CD4-positive, alpha-beta T cell treated with Interleukin-4 for 1 hour (primary cell): ENCODE data around the gene RYR2.
A peak's percentile ranks its signal among the peaks of the same experiment; 100 is the strongest.
"Not testable (repeated sequence)": the region's sequence is repeated elsewhere in the genome, so short reads cannot be mapped to it uniquely, and the experiment has no call there.

ENCODE experiments used
- DNase-seq, 2 donors: peaks; one replicate each; pipeline ENCODE4 v3.0.0-alpha.2; 2020 to 2022

RYR2 gene

DNA sequence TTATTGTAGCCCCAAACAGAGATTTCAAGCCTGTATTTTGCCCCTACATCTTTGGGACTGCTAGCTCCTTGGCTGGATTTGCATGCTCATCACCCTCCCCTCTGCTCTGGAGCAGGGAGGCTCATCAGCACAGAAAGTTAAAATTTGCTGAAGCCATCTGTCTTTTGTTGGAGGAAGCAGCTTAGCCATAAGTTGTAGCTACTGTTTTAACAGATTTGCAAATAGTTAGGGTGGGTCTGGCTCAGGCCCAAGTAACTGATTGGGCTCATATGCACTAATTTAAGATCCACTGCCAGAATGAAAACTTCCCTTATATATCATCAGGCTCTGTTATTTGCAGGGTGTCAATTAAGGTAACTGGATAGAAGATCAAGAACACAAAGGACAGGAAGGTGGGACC, 541.8 kb downstream of the RYR2 start:
- no peak for DNase-seq

DNA sequence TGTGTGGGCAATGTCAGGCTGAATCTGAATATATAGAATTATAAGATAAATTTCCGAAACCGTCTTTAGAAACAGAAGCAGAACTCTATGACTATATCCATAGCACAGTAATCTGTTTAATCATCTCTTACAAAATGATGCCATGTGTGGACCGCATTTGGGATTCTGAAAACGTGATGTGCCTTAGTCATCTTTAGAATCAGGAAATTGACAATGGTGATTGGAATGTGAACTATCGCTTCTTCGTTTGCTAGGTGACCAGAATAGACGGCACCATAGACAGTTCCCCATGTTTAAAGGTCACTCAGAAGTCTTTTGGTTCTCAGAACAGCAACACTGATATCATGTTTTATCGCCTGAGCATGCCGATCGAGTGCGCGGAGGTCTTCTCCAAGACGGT, 548.4 kb downstream of the RYR2 start:
- DNase-seq, result no peak

DNA sequence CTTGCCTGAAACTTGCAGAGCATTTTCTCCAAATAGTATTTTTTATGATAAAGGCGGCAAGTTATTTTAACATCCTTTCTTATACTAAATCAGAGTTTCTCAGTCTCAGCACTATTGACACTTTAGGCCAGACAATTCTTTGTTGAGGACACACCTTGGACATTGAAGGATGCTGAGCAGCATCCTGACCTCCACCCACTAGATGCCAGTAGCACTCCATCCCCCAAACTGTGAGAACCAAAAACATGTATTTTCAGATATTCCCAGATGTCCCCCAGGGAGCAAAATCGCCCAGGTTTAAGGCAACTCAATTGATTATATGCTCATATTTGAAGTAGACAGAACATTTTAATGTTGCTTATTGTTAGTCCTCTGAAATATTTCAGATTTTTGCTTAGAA, 549.4 kb downstream of the RYR2 start:
- no peak for DNase-seq

DNA sequence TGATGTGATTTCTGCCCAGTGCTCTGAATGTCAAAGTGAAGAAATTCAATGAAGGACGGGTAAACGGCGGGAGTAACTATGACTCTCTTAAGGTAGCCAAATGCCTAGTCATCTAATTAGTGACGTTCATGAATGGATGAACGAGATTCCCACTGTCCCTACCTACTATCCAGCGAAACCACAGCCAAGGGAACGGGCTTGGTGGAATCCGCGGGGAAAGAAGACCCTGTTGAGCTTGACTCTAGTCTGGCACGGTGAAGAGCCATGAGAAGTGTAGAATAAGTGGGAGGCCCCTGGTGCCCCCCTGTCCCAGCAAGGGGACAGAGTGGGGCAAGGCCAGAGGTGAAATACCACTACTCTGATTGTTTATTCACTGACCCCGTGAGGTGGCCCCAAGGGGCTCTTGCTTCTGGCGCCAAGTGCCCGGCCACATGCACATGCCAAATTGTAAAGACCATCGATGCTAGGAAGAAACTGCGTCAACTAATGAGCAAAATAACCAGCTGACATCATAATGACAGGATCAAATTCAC, 561.1 kb downstream of the RYR2 start:
- DNase-seq, result not testable (repeated sequence)

DNA sequence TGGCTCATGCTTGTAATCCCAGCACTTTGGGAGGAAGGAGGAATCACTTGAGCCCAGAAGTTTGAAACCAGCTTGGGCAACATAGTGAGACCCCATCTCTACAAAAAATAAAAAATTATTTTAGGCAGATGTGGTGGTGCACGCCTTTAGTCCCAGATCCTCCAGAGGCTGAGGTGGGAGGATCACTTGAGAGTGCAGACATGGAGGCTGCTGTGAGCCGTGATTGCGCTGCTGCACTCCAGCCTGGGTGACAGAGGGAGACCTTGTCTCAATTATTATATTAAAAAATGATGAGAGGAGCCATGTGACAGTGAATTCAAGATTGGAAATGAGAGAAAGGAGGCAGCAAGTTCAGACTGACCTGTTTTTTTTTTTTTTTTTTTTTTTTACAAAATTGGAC, 566.4 kb downstream of the RYR2 start:
- DNase-seq, result no peak

DNA sequence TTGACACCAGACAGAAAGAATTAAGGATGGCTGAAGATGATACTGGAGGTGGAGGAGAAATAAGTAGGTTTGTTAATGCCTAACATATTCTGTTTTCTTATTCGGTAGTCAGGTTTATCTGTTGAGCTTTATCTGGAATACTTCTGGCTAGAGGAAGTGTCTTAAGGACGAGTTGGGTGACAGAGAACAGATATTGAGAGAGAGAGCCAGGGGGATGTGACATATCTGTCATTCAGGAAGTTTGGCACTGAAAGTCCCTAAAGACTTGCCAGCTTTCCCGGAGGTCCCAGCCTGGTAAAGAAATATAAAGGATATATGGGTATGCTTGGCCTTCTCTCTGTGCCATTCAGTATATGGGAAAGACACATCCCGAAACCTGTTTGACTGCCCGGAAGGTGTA, 568.2 kb downstream of the RYR2 start:
- DNase-seq, result no peak

DNA sequence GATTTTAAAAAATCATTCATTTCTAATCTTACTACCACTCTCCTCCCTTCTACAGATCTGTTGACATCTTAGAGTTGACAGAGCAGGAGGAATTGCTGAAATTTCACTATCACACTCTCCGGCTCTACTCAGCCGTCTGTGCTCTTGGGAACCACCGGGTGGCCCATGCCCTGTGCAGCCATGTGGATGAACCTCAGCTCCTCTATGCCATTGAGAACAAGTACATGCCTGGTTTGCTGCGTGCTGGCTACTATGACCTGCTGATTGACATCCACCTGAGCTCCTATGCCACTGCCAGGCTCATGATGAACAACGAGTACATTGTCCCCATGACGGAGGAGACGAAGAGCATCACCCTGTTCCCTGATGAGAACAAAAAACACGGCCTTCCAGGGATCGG, 572.0 kb downstream of the RYR2 start:
- no peak for DNase-seq

DNA sequence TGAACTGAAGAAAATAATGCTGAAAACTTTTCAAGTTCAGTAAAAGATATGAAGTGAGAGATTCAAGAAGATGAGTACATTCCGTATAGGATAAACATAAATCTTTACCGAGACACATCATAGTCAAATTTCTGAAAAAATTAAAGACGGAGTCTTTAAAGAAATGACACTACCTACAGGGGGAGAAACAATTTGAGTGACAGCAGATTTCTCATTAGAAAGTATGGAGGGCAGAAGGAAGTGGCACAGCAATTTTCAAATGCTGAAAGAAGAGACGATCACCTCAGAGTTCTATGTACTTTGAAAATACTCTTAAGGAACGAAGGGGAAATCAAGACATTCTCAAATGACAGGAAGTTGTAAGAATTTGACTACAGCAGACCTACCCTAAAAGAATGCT, 577.6 kb downstream of the RYR2 start:
- DNase-seq, result no peak

DNA sequence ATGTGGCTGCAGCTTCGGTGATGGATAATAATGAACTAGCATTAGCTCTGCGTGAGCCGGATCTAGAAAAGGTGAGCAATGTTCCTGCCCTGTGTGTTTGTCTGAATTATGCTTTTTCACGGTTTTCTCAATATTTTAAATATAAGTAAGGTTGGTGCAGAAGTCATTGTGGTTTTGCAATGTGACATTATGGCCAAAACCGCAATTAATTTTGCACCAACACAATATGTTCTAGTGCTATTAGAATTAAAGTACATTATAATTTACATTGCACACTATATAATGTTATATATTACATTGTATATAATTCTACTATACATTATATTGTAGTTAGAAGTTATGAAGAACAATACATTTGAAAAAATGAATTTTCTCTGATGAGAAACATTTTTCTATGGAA, 592.9 kb downstream of the RYR2 start:
- DNase-seq, result no peak

DNA sequence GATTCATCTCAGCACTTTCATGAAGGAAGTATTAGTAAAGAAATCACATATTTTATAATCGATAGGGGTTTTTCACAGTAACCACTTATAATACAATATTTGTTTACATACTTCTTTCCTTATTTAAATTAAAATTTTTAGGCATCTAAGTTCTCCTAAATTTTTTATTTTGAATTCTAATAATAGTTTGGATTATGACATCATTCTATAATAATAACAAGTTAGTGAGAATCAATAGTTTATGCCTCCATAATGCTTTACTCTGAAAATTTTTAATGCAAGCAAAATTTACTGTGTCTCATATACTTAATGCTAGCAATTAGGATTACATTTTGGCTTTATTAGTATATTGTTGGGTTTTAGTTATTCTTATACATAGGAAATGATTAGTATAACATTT, 596.6 kb downstream of the RYR2 start:
- DNase-seq, result no peak

DNA sequence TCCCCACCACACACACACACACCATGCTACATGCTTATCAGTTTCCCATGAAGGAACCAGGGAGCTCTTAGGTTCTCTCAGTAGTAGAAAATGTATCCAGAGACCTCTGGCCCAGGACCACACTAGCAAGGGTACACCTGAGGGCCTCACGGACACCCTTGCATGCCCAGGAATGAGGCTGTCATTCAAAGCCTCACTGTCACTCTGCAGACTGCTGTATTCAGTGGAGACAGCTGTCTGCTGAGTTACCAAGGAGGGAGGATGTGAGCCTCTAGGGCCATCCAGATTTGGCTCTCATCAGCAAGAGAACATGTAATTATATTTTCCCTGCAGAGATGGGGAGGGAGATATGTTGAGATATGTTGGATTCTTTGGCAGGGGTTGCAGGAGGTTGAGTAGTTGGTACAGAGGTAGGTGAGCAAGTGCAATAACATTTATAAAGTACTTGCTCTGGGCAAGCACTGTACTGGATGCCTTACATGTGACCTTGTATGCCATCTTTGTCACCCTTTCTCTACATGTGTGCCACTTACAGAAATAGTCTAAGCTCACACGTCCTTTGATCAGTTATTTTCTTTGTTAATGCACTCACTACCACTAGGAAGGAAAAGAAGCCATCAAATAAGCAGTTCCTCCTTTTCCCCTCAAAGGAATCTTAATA, 598.2 kb downstream of the RYR2 start:
- DNase-seq, result no peak

DNA sequence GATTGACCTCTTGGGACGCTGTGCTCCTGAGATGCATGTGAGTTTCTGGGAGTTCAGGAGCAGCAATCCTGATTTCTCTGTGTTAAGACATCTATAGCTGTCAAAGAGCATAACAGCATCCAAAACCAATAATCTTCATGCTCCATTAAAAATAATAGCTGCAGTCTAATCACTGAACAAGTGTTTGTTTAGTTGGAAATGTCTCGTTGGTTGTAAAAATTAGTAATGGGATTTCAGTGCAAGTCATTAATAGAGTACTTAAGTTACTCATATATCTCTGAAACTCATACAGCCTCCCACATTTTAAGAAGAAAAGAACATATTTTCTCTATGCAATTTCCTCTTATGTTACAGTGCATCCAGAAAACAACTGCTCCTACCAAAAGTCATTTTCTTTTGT, 599.0 kb downstream of the RYR2 start:
- DNase-seq, result no peak

DNA sequence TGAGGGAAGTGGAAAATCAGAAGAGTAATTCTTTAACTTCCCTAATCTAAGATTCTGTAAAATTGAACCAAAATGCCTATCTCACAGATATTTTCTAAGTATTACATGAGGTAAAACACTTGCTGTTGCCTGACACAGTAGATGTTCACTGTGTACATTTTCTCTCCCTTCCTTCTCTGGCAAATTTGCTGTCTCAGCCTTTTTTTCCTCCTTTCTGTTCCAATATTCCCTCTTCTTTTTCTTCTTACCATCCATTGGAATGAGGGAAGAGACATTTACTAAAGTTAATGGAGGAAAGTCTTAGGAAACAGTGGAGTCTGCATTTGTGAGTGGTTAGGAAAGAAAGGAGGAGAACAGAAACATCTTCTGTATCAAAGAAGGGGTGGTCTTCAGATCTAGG, 608.8 kb downstream of the RYR2 start:
- DNase-seq, result no peak

DNA sequence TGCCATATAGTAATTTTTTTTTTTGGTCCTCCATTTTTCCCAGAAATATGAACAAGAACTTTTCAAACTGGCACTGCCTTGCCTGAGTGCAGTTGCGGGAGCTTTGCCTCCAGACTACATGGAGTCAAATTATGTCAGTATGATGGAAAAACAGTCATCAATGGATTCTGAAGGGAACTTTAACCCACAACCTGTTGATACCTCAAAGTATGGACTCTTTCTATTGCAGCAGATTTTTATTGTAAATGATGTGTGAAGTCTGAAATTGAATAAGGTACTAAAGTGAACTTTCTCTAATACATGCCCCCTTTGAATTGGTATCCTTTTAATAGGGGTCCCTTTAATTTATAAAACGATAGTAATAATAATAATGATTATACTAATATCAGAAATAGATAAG, 613.8 kb downstream of the RYR2 start:
- DNase-seq, result no peak

DNA sequence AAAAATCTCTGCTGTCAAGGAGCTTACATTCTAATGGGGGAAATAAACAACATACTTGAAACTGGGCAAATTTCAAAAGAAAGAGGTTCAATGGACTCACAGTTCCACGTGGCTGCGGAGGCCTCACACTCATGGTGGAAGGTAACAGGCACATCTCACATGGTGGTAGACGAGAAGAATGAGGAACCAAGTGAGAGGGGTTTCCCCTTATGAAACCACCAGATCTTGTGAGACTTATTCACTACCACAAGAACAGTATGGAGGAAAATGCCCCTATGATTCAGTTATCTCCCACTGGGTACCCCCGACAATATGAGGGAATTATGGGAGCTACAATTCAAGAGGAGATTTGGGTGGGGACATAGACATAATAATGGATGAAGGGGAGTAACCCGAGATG, 622.4 kb downstream of the RYR2 start:
- DNase-seq, result no peak

DNA sequence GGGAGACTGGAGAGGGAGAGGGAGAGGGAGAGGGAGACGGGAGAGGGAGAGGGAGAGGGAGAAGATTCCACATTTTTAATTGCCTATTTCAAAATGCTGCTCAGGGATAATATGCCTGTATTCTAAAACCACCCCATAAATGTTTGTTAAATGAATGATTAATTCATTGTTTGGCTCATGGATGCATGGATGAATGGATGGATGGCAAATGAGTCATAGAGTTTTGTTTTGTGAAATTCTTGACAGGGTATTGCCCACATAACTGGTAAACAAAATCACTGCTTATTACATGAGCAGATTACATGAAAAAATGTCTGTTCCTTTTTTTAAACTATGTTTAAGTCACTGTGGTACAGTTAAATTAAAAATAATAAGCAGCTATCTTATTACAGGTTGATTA, 628.3 kb downstream of the RYR2 start:
- no peak for DNase-seq

DNA sequence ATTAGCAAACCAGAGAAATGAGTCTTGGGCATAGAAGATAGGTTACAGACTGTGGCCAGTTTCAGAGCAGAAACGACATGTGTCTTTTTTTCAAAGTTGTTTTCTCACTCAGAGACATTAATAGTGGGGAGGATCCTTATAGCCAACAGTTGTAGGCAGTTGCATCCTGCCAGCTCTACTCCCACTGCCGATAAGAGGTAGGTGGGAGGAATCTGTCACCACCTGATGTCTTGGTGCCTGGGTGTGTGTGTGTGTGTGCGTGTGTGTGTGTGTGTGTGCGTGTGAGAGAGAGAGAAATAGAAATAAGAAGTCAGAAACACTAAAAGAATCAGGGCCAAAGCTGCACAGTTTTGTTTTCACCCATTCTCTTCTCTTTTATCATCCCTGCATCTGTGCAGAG, 629.3 kb downstream of the RYR2 start:
- DNase-seq, result no peak

DNA sequence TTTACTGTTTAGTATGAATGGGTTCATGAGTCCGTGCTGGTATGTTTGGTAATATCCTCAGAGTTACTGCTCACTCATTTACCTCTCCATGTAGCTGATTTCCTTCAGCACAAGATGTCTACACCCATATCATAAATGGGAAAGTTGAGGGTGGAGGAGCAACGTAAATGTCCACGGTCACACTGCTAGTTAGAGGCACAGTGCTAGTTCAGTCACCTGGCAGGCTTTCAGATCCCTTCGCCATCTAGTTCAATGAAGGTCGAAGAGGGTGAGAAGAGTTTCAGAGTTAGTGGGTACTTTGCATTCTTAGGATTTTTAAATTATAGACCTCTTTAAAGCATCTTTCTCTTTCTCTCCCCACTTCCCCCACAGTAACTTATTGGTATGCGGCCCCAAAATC, 630.0 kb downstream of the RYR2 start:
- DNase-seq, result no peak

DNA sequence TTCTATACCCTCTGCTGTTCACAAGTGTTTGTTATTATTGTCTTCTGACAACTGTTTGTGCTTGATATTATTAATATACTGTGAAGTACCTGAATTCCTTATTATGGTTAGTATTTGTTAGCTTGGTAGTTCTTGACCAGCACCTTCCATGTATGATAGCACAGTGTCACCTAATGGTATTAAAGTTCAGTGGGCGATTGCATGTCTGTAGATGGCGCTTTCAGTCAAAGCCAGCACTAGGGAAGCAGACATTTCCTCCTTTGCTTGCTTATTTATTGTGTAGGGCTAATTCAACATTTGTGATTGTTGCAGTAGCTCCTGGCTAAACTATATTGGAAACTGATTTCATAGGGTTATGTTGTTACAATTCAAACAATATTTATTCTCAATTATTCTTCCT, 630.8 kb downstream of the RYR2 start:
- DNase-seq, result no peak

DNA sequence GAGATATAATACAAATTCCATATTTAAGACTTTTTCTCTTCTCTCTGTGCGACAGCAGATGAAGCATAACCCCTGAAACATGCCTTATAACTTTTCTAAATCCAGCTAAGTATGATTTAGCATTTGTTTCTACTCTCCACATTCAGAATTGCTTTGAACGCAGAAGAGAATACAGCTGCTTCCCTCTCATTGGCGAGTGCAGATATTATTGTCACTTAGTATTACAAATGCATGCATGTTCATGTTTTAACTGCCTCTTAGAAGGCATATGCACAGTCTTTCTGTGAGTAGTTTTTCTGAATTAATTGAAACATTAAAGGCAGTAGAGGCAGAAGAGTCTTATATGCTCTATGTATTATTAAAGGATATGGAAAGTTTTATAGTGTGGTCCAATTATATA, 631.6 kb downstream of the RYR2 start:
- DNase-seq, result no peak

DNA sequence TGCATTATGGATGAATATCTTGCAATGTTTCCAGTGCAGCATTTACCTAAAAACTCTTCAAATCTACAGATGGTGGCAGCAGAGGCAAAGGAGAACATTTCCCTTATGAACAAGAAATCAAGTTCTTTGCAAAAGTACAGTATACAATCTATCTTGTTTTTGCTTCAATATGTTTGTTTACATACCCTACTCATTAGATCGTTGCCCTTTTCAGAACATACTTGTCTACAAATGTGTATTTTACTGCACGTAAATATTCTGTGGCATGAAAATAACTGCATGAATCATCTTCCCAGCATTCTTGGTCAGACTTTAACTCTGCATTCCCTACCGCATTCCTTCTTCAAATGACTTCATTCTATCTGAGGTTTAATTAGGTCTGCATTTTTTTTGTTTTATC, 636.0 kb downstream of the RYR2 start:
- peak in 1 of 2 donors; percentile 18 for DNase-seq

DNA sequence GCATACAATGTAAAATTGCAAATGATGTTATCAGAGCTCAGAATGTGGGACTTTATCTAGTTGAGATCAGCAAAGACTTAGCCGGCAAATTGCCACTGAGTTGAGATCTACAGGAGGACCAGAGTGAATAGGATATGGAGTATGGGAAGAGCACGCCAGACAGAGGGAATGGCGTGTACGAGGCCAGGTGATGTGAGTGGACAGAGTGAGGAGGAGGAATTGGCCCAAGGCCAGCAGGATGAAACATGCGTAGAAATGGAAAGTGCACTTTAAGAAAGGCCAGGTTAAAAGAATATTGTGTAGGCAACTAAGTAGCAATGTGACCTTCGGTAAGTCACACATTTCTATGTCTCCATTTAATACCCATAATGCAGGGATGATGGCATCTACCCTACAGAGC, 637.7 kb downstream of the RYR2 start:
- DNase-seq, result no peak

DNA sequence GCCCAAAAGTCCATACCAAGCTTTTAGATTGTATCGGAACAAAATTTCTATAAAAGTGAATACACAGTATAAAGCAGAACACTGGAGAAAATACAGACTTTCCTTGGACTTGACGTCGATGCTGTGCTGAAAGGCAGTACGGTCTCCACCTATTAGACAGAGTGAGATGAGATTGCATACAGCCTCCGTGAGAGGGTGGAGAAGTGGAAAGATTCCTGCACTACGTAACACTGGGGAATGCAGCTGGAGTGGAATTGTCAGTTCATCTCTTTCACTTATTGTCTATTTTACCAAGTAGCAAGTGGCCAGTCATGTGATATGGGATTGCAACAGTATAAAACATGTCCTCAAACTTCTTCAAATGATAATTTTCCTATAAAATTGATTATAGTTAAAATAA, 639.2 kb downstream of the RYR2 start:
- DNase-seq, result no peak

DNA sequence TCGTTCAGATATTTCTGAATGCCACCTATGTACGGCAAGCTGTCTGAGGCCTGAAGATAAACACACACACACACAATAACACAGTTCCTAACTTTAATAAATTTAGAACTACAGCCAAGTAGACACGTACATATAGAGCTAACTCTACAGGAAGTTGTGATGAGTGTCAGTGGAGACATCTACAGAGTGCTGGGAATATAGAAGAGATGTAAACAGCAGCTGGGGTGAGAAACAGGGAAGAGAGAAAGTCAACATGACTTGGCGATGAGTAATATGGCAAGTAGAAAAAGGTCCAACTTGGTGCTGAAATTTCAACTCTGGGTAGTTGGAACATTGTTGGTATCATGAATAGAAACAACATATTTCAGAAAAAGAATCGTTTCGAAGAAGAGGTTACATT, 642.3 kb downstream of the RYR2 start:
- no peak for DNase-seq

DNA sequence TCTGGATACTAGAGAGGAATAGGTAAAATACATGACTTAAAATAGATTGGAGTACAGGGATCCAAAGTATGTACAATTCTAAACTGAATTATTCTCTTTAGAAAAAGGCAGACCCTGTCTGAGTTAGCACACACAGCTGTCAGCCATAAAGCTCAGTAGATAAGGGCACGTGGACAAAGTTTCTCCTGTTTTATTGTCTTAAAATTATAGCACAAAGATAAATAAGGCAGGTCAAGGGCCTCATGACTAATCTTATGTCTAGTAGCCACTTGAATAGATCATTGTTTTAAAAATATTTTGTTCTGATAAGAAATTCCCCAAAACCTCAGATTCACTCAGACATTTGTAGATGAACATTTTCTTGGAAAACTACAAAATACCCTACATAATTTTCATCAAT, 643.6 kb downstream of the RYR2 start:
- no peak for DNase-seq

DNA sequence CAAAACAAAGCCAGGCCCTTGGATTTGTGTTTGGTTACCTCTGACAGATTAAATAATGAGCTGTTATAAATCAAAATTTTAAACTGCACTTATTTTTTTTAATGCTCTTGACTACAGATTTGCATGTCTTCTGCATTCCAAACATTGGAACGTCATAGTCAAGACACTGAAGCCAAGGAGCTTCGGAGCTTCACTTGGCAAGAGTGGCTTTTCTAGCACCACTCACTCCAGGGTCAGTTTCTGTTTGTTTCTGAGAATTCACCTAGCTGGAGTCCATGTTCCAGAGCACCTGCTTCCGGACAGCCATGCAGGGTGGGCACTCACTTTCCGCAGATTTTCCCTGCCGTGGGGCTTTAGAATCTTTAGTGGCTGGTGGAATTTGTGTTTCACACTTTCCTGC, 645.8 kb downstream of the RYR2 start:
- DNase-seq, result no peak
